Heart right ventricle (tissue), 16 donors: Measurements from ENCODE around the gene CDA. TPM values are rescaled to one million over a fixed set of nuclear protein-coding genes. Genes with fewer than 3 reads are reported as not detected.

Source experiments
- ATAC-seq, 8 donors: fragments of 200-7000 bp; cut with Tn5 transposase; one replicate each; pipeline ENCODE4 v1.9.1; 2020; ENCODE audit warnings: mild to moderate bottlenecking in 8 of 8, moderate library complexity in 8 of 8, moderate number of reproducible peaks in 1 of 8
- DNase-seq, 2 donors: peaks; one replicate each; pipeline ENCODE4 v3.0.0-alpha.2; 2020
- H3K27ac ChIP-seq, 10 donors: fragments of 200-600 bp; sonication (generic) in 2 of 10; one replicate each; pipeline versions ENCODE4 v1.5.0 to v1.8.0; 2020 to 2022; ENCODE audit warnings: mild to moderate bottlenecking in 3 of 10
- H3K27me3 ChIP-seq, 7 donors: fragments of 200-600 bp; one replicate each; pipeline ENCODE4 v1.8.0; 2021 to 2022; ENCODE audit warnings: mild to moderate bottlenecking in 2 of 7
- H3K36me3 ChIP-seq, 9 donors: fragments of 200-600 bp; sonication (generic) in 1 of 9; one replicate each; pipeline versions ENCODE4 v1.5.0 to v1.8.0; 2020 to 2022; ENCODE audit warnings: mild to moderate bottlenecking in 2 of 9
- H3K4me1 ChIP-seq, 9 donors: fragments of 200-600 bp; sonication (generic) in 1 of 9; one replicate each; pipeline versions ENCODE4 v1.5.0 to v1.8.0; 2020 to 2022; ENCODE audit warnings: mild to moderate bottlenecking in 4 of 9
- H3K4me3 ChIP-seq, 10 donors: fragments of 200-600 bp; sonication (generic) in 2 of 10; one replicate each; pipeline versions ENCODE4 v1.5.0 to v1.8.0; 2020 to 2022; ENCODE audit warnings: mild to moderate bottlenecking in 7 of 10, moderate library complexity in 2 of 10
- H3K9me3 ChIP-seq, 11 donors: fragments of 200-600 bp in 10 of 11; sonication (generic) in 2 of 11; one replicate each; pipeline versions ENCODE4 v1.5.0 to v1.8.0; 2013 to 2022; ENCODE audit warnings: mild to moderate bottlenecking in 2 of 11, control low read depth in 1 of 11, moderate library complexity in 1 of 11
- WGBS, 2 donors: extraction: QIAGEN DNeasy Blood & Tissue Kit; methylation state at CpG; one replicate each; pipeline ENCODE4 v1.1.7; 2013; ENCODE audit warnings: inconsistent platforms in 1 of 2; 5-methylcytosine and 5-hydroxymethylcytosine counted together
- intact Hi-C, 10 donors: fragments of 100-400 bp; cut with DNase I; formaldehyde crosslinking; loops; one replicate each; pipeline versions ENCODE4 v1.11.1 to v1.14.2; 2022
- polyA plus RNA-seq, 2 donors: library from polyadenylated mRNA; stranded (reverse); fragments of 200-250 nt; gene quantifications; one replicate each; pipeline ENCODE4 v1.2.3, GENCODE V29; 2013
- total RNA-seq, 10 donors: library from RNA; stranded (reverse); fragmentation: NEBNext Ultra II Directional in 3 of 10; extraction: Animal tissue kit (Norgen Biotek cat#: 25700) in 3 of 10; gene quantifications; one replicate each; pipeline versions ENCODE4 v1.2.1 to v1.2.4, GENCODE V29; 2021 to 2023
- TF ChIP-seq, protein P1 (sequence below), 9 donors: fragments of 200-600 bp; sonication (generic) in 2 of 9; IDR thresholded peaks; one replicate each; pipeline versions ENCODE4 v1.5.0 to v1.8.0; 2021 to 2022; ENCODE audit warnings: antibody characterized with exemption in 9 of 9, mild to moderate bottlenecking in 5 of 9, moderate library complexity in 1 of 9
- donor health status: Arrhythmogenic right ventricular cardiomyopathy.
- donor health status: ischemic (EF 13 %, LVEDD 7.1; RV severe dilation, severe dysfunction).
- donor health status: healthy with polysubstance abuse.
- donor health status: DM: no; HTN: yes; CAD: no.
- donor health status: DM: no; HTN: no; CAD: no.
- donor health status: ischemic (EF 25% LVEDD 6.9; RV normal size, moderate dysfunction).
- donor health status: ischemic (EF 25% LVEDD 5.7; RV mildly dilated, moderate dysfunction).
- donor health status: healthy.
- donor health status: DM: yes; HTN: yes; CAD: no.
- donor health status: Ischemic cardiomyopathy.
- donor health status: ischemic (EF 35%, LVEDD 5.7; RV mildly dilated, moderate dysfunction).
- donor health status: nonischemic (EF 11% LVEDD 7.7; RV severe dilation, severe dysfunction).
- donor health status: DM: yes; HTN: yes; CAD: no.
- donor health status: PGD.
- donor health status: ischemic (EF 29% LVEDD 5.4; RV normal size, mild dysfunction).
- donor health status: nonischemic (EF 23%, LVEDD 6.1; RV moderate dilation, normal function).

CDA gene
- total and polyA plus RNA-seq, 12 donors: 0.93 to 10.3 (median 3.0) TPM

DNA sequence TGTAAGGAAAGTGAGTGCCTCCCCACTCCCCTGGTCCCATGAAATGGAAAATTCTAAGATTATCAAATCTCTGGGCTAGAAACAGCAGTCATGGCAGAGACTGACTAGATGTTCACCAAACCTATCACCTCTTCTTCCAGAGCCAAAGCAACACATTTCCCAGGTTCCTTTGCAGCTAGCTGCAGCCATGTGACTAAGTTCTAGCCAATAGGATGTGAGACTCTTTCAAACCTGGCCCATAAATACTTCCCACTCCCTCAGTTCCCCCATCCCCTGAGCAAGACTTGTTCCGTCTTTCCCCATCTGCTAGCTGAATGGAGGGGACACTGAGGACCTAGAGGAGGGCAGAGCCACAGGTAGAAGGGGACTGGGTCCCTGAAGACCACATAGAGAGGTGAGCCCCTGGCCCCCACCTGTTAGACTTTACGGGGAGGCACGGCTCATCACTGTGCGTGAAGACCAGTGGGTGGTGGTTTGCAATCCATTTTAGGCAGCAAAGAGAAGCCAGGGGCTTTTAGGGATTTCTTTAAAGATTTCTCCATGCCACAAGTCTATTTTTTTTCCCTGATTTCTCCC is 19.3 kb upstream of the CDA start:
- Histone ChIP-seq H3K27ac (no peak overlapping the region), H3K4me3 (no peak overlapping the region), H3K36me3 (no peaks in the 10 kb centered on the region), H3K4me1 (no peaks in the 10 kb centered on the region), H3K9me3 (peaks cover 0 to 10% (median 0%) of the 10 kb centered on the region in 11 donors), H3K27me3 (peaks cover 0 to 18% (median 5%) of the 10 kb centered on the region in 7 donors)
- TF ChIP-seq, protein P1, sequence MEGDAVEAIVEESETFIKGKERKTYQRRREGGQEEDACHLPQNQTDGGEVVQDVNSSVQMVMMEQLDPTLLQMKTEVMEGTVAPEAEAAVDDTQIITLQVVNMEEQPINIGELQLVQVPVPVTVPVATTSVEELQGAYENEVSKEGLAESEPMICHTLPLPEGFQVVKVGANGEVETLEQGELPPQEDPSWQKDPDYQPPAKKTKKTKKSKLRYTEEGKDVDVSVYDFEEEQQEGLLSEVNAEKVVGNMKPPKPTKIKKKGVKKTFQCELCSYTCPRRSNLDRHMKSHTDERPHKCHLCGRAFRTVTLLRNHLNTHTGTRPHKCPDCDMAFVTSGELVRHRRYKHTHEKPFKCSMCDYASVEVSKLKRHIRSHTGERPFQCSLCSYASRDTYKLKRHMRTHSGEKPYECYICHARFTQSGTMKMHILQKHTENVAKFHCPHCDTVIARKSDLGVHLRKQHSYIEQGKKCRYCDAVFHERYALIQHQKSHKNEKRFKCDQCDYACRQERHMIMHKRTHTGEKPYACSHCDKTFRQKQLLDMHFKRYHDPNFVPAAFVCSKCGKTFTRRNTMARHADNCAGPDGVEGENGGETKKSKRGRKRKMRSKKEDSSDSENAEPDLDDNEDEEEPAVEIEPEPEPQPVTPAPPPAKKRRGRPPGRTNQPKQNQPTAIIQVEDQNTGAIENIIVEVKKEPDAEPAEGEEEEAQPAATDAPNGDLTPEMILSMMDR (IDR thresholded peaks at IDR 0.05): no peak
- ATAC-seq: no peak
- intact Hi-C loops: loop anchor here in 2 of 10 donors (10.0 kb wide), 1 partner anchor 45 kb away; no protein-coding TSS in a partner anchor
- DNase-seq: no peak
- 89 to 91% methylated on average over 4 of the region's 4 CpGs for WGBS, 2 donors

DNA sequence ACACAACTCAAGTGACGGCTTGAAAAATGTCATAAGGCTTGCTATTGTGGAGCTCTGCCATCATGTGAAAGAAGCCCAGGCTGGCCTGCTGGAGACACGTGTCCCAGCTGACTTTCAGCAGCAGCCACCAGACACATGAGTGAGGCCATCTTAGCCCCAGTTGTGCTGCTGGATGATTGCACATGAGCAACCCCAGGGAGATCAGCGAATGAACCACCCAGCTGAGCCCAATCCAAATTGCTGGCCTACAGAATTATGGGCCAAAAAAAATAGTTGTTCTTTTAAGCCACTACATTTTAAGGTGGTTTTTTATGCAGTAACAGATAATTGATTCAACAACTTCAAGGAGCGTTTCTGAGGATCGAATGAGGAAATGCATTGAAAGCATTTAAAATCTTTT is 17.5 kb upstream of the CDA start:
- no peak overlapping the region for H3K4me3 ChIP-seq
- peaks cover 0 to 10% (median 0%) of the 10 kb centered on the region in 11 donors for H3K9me3 ChIP-seq
- whole genome bisulfite sequencing, 2 donors: 77 to 80% methylated on average over 5 of the region's 5 CpGs
- TF ChIP-seq, protein P1 (IDR thresholded peaks at IDR 0.05): no peak
- ATAC-seq (no peak), DNase-seq (no peak)
- no peaks in the 10 kb centered on the region for H3K36me3 ChIP-seq
- peaks cover 0 to 5% (median 0%) of the 10 kb centered on the region in 9 donors for H3K4me1 ChIP-seq
- peaks cover 0 to 22% (median 5%) of the 10 kb centered on the region in 7 donors for H3K27me3 ChIP-seq
- H3K27ac ChIP-seq: no peak overlapping the region
- intact Hi-C loops: loop anchor here in 2 of 10 donors (10.0 kb wide), 1 partner anchor 47 kb away; no protein-coding TSS in a partner anchor

DNA sequence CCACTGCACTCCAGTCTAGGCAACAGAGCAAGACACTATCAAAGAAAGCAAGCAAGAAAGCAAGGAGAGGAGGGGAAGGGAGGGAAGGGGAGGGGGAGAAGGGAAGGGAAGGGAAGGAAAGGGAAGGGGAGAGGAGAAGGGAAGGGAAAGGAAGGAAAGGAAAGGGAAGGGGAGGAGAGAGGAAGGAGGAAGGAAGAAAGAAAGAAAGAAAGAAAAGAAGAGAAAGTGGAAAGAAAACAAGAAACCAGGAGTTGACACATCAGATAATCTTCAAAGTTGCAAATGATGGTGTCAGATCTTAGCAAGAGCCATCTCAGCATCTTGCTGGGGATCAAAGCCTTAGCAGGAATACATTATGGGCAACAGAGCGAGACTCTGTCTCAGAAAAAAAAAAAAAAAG is 14.9 kb upstream of the CDA start:
- TF ChIP-seq, protein P1 (IDR thresholded peaks at IDR 0.05): no peak
- Histone ChIP-seq H3K27me3 (peaks cover 0 to 17% (median 5%) of the 10 kb centered on the region in 7 donors), H3K4me1 (peaks cover 0 to 5% (median 0%) of the 10 kb centered on the region in 9 donors), H3K36me3 (no peaks in the 10 kb centered on the region), H3K9me3 (peaks cover 0 to 10% (median 0%) of the 10 kb centered on the region in 11 donors), H3K4me3 (no peak overlapping the region), H3K27ac (no peak overlapping the region)
- intact Hi-C loops: loop anchor here in 4 of 10 donors (2.0 to 10.0 kb wide), 3 partner anchors 49 to 67 kb away; partner anchors contain the start of gene PINK1 (in 1 of the 4)
- 79 to 80% methylated on average over 1 of the region's 1 CpG for WGBS, 2 donors
- DNase-seq (no peak), ATAC-seq (no peak)

DNA sequence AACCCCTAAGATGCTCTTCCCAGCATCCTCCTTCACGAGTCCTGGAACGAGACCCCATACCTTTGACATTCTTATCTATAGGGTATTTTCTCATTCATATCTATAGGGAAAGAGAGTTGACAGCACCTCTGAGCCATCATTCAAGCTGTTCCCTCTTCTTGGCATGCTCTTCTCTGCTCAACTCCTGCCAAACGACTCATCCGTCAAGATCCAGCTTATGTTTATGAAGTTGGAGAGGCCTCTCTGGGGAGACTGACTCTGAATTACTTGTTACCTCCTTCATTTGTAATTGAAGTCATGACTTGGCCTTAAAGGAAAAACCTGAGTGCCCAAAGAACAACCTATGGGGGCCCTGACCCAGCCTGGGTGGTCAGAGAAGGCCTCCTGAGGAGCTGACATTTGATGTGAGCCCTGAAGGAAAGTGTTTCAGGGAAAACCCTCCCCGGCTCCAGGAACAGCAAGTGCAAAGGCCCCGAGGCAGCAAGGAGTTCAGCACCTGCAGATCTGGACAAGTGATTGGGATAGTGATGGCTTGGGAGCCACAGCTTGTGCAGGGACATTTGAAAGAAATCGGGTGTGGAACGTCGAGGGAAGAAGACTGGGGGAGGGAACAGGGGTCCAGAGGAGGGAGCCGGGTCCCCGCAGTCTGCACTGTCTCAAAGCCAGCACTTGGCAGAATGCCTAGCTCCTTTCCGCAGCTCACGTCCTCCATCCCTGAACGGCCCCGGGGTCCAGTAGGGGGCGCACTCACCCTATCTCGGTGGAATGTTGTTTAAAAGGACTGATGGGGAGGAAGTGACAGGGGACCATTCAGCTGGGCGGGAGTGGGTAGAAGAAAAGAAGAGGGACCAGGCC is 14.0 kb upstream of the CDA start:
- H3K4me3 ChIP-seq: no peak overlapping the region
- H3K36me3 ChIP-seq: no peaks in the 10 kb centered on the region
- H3K27me3 ChIP-seq: peaks cover 0 to 12% (median 2%) of the 10 kb centered on the region in 7 donors
- H3K27ac ChIP-seq: no peak overlapping the region
- TF ChIP-seq, protein P1 (IDR thresholded peaks at IDR 0.05): peak; percentile 62 to 89 (median 75)
- DNase-seq (peak; percentile 87 to 88), ATAC-seq (peak; percentile 91 to 97 (median 96))
- H3K9me3 ChIP-seq: peaks cover 0 to 10% (median 0%) of the 10 kb centered on the region in 11 donors
- intact Hi-C loops: loop anchor here in 9 of 10 donors (1.0 to 10.0 kb wide), 7 partner anchors 48 to 67 kb away; partner anchors contain the start of gene PINK1 (in 8 of the 9)
- WGBS, 2 donors: 17 to 22% methylated on average over 18 of the region's 18 CpGs
- H3K4me1 ChIP-seq: peaks cover 0 to 5% (median 0%) of the 10 kb centered on the region in 9 donors
